Mesenchymal stem cell (in vitro differentiated cells and primary cell): ENCODE data around the gene TECR.
"Not testable (repeated sequence)": the region's sequence is repeated elsewhere in the genome, so short reads cannot be mapped to it uniquely, and the experiment has no call there.

Source experiments
- DNase-seq: peaks from one replicate; pipeline ENCODE4 v3.0.0-alpha.2; 2013
- H2AFZ ChIP-seq: one replicate; pipeline ENCODE4 v1.6.1; 2013; ENCODE audit warnings: low read depth, mild to moderate bottlenecking, control low read depth, inconsistent platforms, low read length, moderate library complexity
- H2AK5ac ChIP-seq: 2 replicates; pipeline ENCODE4 v1.6.1; 2013; ENCODE audit warnings: low read length, moderate library complexity, mild to moderate bottlenecking, inconsistent platforms; ENCODE audit not compliant: severe bottlenecking
- H2BK120ac ChIP-seq: one replicate; pipeline ENCODE4 v1.6.1; 2013; ENCODE audit warnings: low read depth, mild to moderate bottlenecking, inconsistent platforms, low read length, moderate library complexity
- H2BK12ac ChIP-seq, 2 experiments: one replicate each; pipeline ENCODE4 v1.6.1; 2013; ENCODE audit warnings: inconsistent platforms in 2 of 2, low read length in 2 of 2, mild to moderate bottlenecking in 2 of 2, moderate library complexity in 2 of 2, control low read depth in 1 of 2
- H2BK15ac ChIP-seq: one replicate; pipeline ENCODE4 v1.6.1; 2013; ENCODE audit warnings: mild to moderate bottlenecking, low read depth, inconsistent platforms; ENCODE audit not compliant: poor library complexity, severe bottlenecking
- H2BK5ac ChIP-seq: 2 replicates; pipeline ENCODE4 v1.6.1; 2013; ENCODE audit warnings: low read depth, mild to moderate bottlenecking, low read length, control low read depth, inconsistent platforms; ENCODE audit not compliant: poor library complexity, severe bottlenecking
- H3K14ac ChIP-seq, 2 experiments: one replicate each; pipeline ENCODE4 v1.6.1; 2013; ENCODE audit warnings: inconsistent platforms in 2 of 2, low read length in 2 of 2, control low read depth in 1 of 2, mild to moderate bottlenecking in 1 of 2, moderate library complexity in 1 of 2
- H3K18ac ChIP-seq, 2 experiments: one replicate each; pipeline ENCODE4 v1.6.1; 2013; ENCODE audit warnings: inconsistent platforms in 2 of 2, low read length in 2 of 2, control low read depth in 1 of 2, low read depth in 1 of 2, mild to moderate bottlenecking in 1 of 2
- H3K23ac ChIP-seq, 2 experiments: one replicate each; pipeline ENCODE4 v1.6.1; 2013; ENCODE audit warnings: inconsistent platforms in 2 of 2, low read length in 2 of 2, mild to moderate bottlenecking in 2 of 2, moderate library complexity in 2 of 2, control low read depth in 1 of 2
- H3K27ac ChIP-seq: 2 replicates; pipeline ENCODE4 v1.5.1; 2013; ENCODE audit warnings: mild to moderate bottlenecking, moderate library complexity, low read length, control low read depth, inconsistent platforms; ENCODE audit not compliant: poor library complexity, severe bottlenecking
- H3K27me3 ChIP-seq, 2 experiments: 2 replicates each; pipeline versions ENCODE4 v1.6.1 to v1.7.0; 2013; ENCODE audit warnings: low read length in 2 of 2, mild to moderate bottlenecking in 2 of 2, moderate library complexity in 2 of 2, control low read depth in 1 of 2, inconsistent platforms in 1 of 2; ENCODE audit not compliant: control insufficient read depth in 1 of 2, insufficient read depth in 1 of 2
- H3K36me3 ChIP-seq, 2 experiments: 2 replicates each; pipeline versions ENCODE4 v1.6.1 to v1.7.0; 2013; ENCODE audit warnings: low read length in 2 of 2, control low read depth in 1 of 2, inconsistent platforms in 1 of 2, low read depth in 1 of 2, mild to moderate bottlenecking in 1 of 2; ENCODE audit not compliant: insufficient read depth in 2 of 2, control insufficient read depth in 1 of 2
- H3K4ac ChIP-seq, 2 experiments: one replicate each; pipeline ENCODE4 v1.6.1; 2013; ENCODE audit warnings: inconsistent platforms in 2 of 2, low read length in 2 of 2, mild to moderate bottlenecking in 2 of 2, moderate library complexity in 2 of 2, control low read depth in 1 of 2, low read depth in 1 of 2
- H3K4me1 ChIP-seq: 2 replicates; pipeline ENCODE4 v1.6.1; 2013; ENCODE audit warnings: low read depth, low read length, control low read depth; ENCODE audit not compliant: control insufficient read depth, insufficient read depth
- H3K4me2 ChIP-seq: 2 replicates; pipeline ENCODE4 v1.6.1; 2013; ENCODE audit warnings: low read length, mild to moderate bottlenecking, inconsistent platforms; ENCODE audit not compliant: poor library complexity, severe bottlenecking
- H3K4me3 ChIP-seq, 2 experiments: 2 replicates each; pipeline versions ENCODE4 v1.5.1 to v1.7.0; 2013; ENCODE audit warnings: low read length in 2 of 2, mild to moderate bottlenecking in 2 of 2, control low read depth in 1 of 2, low read depth in 1 of 2; ENCODE audit not compliant: insufficient read depth in 1 of 2
- H3K79me1 ChIP-seq: replicated peaks from 2 replicates; pipeline ENCODE4 v1.6.1; 2013; ENCODE audit warnings: mild to moderate bottlenecking, control low read depth, low read length, inconsistent platforms; ENCODE audit not compliant: poor library complexity, severe bottlenecking
- H3K9ac ChIP-seq: 2 replicates; pipeline ENCODE4 v1.7.0; 2013; ENCODE audit warnings: mild to moderate bottlenecking, low read length, moderate library complexity
- H3K9me3 ChIP-seq: 2 replicates; pipeline ENCODE4 v1.7.0; 2013; ENCODE audit warnings: mild to moderate bottlenecking, low read length; ENCODE audit not compliant: control insufficient read depth
- H4K8ac ChIP-seq: one replicate; pipeline ENCODE4 v1.6.1; 2013; ENCODE audit warnings: inconsistent platforms, mild to moderate bottlenecking, low read length, moderate library complexity
- H4K91ac ChIP-seq: one replicate; pipeline ENCODE4 v1.6.1; 2013; ENCODE audit warnings: mild to moderate bottlenecking, low read length, inconsistent platforms
- WGBS: methylation state at CpG from one replicate; pipeline ENCODE4 v1.1.7; 2013; ENCODE audit warnings: mixed read lengths; 5-methylcytosine and 5-hydroxymethylcytosine counted together

TECR gene

GRCh38 chr19:14541979-14542378, 12.6 kb downstream of the TECR start:
- H3K4me1 ChIP-seq: peaks cover 18% of the 10 kb centered on the region

GRCh38 chr19:14542711-14543328, 13.4 kb downstream of the TECR start:
- no peak overlapping the region for H3K4me2 ChIP-seq
- no peak overlapping the region for H3K14ac ChIP-seq
- no peak overlapping the region for H2AFZ ChIP-seq
- peak overlapping the region; percentile 7 for H3K9ac ChIP-seq
- H3K27me3 ChIP-seq: no peaks in the 10 kb centered on the region
- H2BK5ac ChIP-seq: no peak overlapping the region
- no peak overlapping the region for H2BK120ac ChIP-seq
- WGBS: 68% methylated on average over 7 of the region's 7 CpGs
- peak; percentile 47 for DNase-seq
- H3K18ac ChIP-seq: peak overlapping the region in 1 of 2 experiments; percentile 38
- no peak overlapping the region for H2BK15ac ChIP-seq
- H2AK5ac ChIP-seq: peak overlapping the region; percentile 71
- peak overlapping the region; percentile 32 for H4K91ac ChIP-seq
- H4K8ac ChIP-seq: peak overlapping the region; percentile 79
- H3K9me3 ChIP-seq: no peaks in the 10 kb centered on the region
- H3K27ac ChIP-seq: no peak overlapping the region
- no peak overlapping the region for H3K4me3 ChIP-seq
- H3K4me1 ChIP-seq: peaks cover 14% of the 10 kb centered on the region
- H3K36me3 ChIP-seq: peaks cover 5 to 19% of the 10 kb centered on the region in 2 experiments
- H3K23ac ChIP-seq: no peak overlapping the region
- H3K4ac ChIP-seq: no peak overlapping the region
- H3K79me1 ChIP-seq: peaks cover 46% of the 10 kb centered on the region
- no peak overlapping the region for H2BK12ac ChIP-seq

More at GRCh38 chr19:14541979-14542378, 12.6 kb downstream of the TECR start:
- not testable (repeated sequence) for H4K91ac ChIP-seq, H2AFZ ChIP-seq, DNase-seq, H2BK15ac ChIP-seq, H2BK5ac ChIP-seq, H3K27ac ChIP-seq, H3K4ac ChIP-seq, H4K8ac ChIP-seq, H3K23ac ChIP-seq, H3K14ac ChIP-seq, H3K4me2 ChIP-seq, H2BK12ac ChIP-seq, H2AK5ac ChIP-seq, H3K18ac ChIP-seq, H3K9me3 ChIP-seq, H2BK120ac ChIP-seq, H3K27me3 ChIP-seq, H3K4me3 ChIP-seq, H3K9ac ChIP-seq
- Histone ChIP-seq H3K79me1 (peaks cover 44% of the 10 kb centered on the region), H3K36me3 (peaks cover 5 to 19% of the 10 kb centered on the region in 2 experiments)
- WGBS: 98% methylated on average over 3 of the region's 5 CpGs

DNA sequence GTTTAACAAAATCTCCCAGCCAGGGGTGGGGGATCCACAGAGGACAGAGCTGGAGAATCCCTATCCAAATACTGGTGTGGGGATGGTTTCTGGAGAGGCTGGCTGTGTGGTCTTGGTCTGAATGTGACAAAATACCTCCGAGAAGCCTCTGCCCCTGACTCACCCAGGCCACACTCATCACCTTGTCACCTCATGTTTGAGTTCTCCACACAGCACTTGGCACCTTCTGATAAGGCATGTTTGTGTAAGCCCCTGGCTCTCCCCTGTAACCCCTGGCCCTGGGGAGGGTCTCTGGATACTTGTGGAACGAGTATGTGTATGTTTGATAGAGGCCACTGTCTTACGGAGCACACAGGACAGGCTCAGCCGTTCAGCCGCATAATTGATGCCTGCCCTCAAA, 14.7 kb downstream of the TECR start:
- H3K27ac ChIP-seq: no peak overlapping the region
- H2BK120ac ChIP-seq: no peak overlapping the region
- no peak overlapping the region for H4K8ac ChIP-seq
- no peak overlapping the region for H2AFZ ChIP-seq
- H3K9ac ChIP-seq: no peak overlapping the region
- H3K23ac ChIP-seq: no peak overlapping the region
- no peak overlapping the region for H2BK15ac ChIP-seq
- H3K36me3 ChIP-seq: peaks cover 5 to 23% of the 10 kb centered on the region in 2 experiments
- whole genome bisulfite sequencing: 69% methylated on average over 5 of the region's 5 CpGs
- peaks cover 14% of the 10 kb centered on the region for H3K4me1 ChIP-seq
- no peak for DNase-seq
- peaks cover 47% of the 10 kb centered on the region for H3K79me1 ChIP-seq
- no peak overlapping the region for H3K4me2 ChIP-seq
- no peak overlapping the region for H2BK12ac ChIP-seq
- H3K9me3 ChIP-seq: no peaks in the 10 kb centered on the region
- no peak overlapping the region for H2AK5ac ChIP-seq
- H3K4ac ChIP-seq: no peak overlapping the region
- H3K4me3 ChIP-seq: no peak overlapping the region
- H4K91ac ChIP-seq: no peak overlapping the region
- no peak overlapping the region for H2BK5ac ChIP-seq
- no peak overlapping the region for H3K14ac ChIP-seq
- no peak overlapping the region for H3K18ac ChIP-seq
- H3K27me3 ChIP-seq: no peaks in the 10 kb centered on the region

DNA sequence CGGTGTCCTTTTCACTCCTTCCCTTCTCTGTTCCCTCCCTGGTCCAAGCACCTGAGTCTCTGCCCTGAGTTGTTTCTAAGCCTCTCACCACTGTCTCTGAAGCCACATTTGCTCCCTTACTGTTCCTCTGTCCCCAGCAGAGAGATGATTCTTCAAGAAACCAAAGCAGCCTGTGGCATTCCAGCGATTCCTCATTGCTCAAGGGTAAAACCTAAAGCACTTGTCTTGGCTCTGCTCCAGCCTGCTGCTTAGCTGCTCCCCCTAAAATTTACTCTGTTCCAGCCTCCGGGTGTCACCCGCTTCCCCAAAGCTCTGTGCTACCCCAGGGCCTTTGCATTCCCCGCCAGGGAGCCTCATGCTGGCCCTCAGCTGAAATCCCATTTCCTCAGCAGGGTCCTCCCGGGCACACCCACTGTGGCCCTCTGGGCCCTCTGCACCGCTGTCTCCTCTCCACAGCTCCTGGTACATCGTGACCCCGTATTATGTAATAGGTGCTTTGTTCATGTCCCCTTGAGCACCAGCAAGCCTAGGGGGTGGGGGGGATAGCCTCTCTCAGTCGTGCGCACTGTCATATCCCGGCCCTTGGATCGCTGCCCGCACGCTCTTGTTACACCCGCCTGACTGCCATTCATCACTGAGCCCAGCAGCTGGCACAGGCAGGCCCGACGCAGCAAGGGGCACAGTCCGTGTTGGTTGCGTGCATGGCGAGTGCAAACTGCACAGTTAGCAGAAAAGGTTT, 15.8 kb downstream of the TECR start:
- H2AK5ac ChIP-seq: no peak overlapping the region
- WGBS: 94% methylated on average over 21 of the region's 21 CpGs
- peak overlapping the region in 1 of 2 experiments; percentile 11 for H2BK12ac ChIP-seq
- H2BK15ac ChIP-seq: no peak overlapping the region
- DNase-seq: no peak
- peaks cover 45% of the 10 kb centered on the region for H3K79me1 ChIP-seq
- no peak overlapping the region for H2BK120ac ChIP-seq
- H3K36me3 ChIP-seq: peaks cover 4 to 17% of the 10 kb centered on the region in 2 experiments
- H3K4ac ChIP-seq: no peak overlapping the region
- peaks cover 15% of the 10 kb centered on the region for H3K4me1 ChIP-seq
- H3K9me3 ChIP-seq: no peaks in the 10 kb centered on the region
- no peak overlapping the region for H2BK5ac ChIP-seq
- H3K14ac ChIP-seq: no peak overlapping the region
- no peak overlapping the region for H3K9ac ChIP-seq
- H3K18ac ChIP-seq: no peak overlapping the region
- H3K27me3 ChIP-seq: no peaks in the 10 kb centered on the region
- no peak overlapping the region for H3K4me2 ChIP-seq
- no peak overlapping the region for H2AFZ ChIP-seq
- H3K27ac ChIP-seq: no peak overlapping the region
- no peak overlapping the region for H3K23ac ChIP-seq
- no peak overlapping the region for H3K4me3 ChIP-seq
- no peak overlapping the region for H4K91ac ChIP-seq
- H4K8ac ChIP-seq: no peak overlapping the region
